ENCODE results near the gene ZNF146. TPM values are rescaled to one million over a fixed set of nuclear protein-coding genes. Genes with fewer than 3 reads are reported as not detected.
A peak's percentile ranks its signal among the peaks of the same experiment; 100 is the strongest.

Gene ZNF146
- total RNA-seq, 6 experiments from 2014 or later: 16.2 to 33.0 (median 27.0) TPM

GRCh38 chr19:36254848-36255247 is 39.9 kb downstream of the ZNF146 start:
- Histone ChIP-seq H3K4me1 (no peaks in the 10 kb centered on the region), H3K4me3 (no peak overlapping the region), H3K36me3 (no peaks in the 10 kb centered on the region), H3K9me3 (no peaks in the 10 kb centered on the region), H3K27me3 (no peaks in the 10 kb centered on the region), H3K27ac (no peak overlapping the region)
- intact Hi-C loops (cut with DNase I): no loop called here
- TF ChIP-seq CTCF (IDR thresholded peaks at IDR 0.05) (no peak), POLR2A (IDR thresholded peaks at IDR 0.05) (no peak)
- 81% methylated on average over 7 of the region's 11 CpGs for WGBS (ENCODE audit: insufficient coverage, low coverage, low lambda C conversion rate, missing lambda C conversion rate)
- ATAC-seq (no peak), DNase-seq (no peak)

GRCh38 chr19:36255316-36255715 is 40.4 kb downstream of the ZNF146 start:
- intact Hi-C loops (cut with DNase I): no loop called here
- ATAC-seq (no peak), DNase-seq (no peak)
- no peaks in the 10 kb centered on the region for H3K36me3 ChIP-seq
- H3K27ac ChIP-seq: no peak overlapping the region
- no peaks in the 10 kb centered on the region for H3K27me3 ChIP-seq
- no peaks in the 10 kb centered on the region for H3K9me3 ChIP-seq
- no peak overlapping the region for H3K4me3 ChIP-seq
- 90% methylated on average over 14 of the region's 28 CpGs for WGBS (ENCODE audit: insufficient coverage, low coverage, low lambda C conversion rate, missing lambda C conversion rate)
- H3K4me1 ChIP-seq: no peaks in the 10 kb centered on the region
- TF ChIP-seq POLR2A (IDR thresholded peaks at IDR 0.05) (no peak), CTCF (IDR thresholded peaks at IDR 0.05) (no peak)

GRCh38 chr19:36256064-36256463 is 41.2 kb downstream of the ZNF146 start:
- no peak for DNase-seq
- 100% methylated on average over 2 of the region's 15 CpGs for WGBS (ENCODE audit: insufficient coverage, low coverage, low lambda C conversion rate, missing lambda C conversion rate)
- H3K36me3 ChIP-seq: no peaks in the 10 kb centered on the region
- no peak overlapping the region for H3K27ac ChIP-seq
- H3K4me3 ChIP-seq: no peak overlapping the region
- H3K27me3 ChIP-seq: no peaks in the 10 kb centered on the region
- no peaks in the 10 kb centered on the region for H3K4me1 ChIP-seq
- H3K9me3 ChIP-seq: no peaks in the 10 kb centered on the region
- intact Hi-C loops (cut with DNase I): no loop called here
- TF ChIP-seq POLR2A (IDR thresholded peaks at IDR 0.05): no peak
- TF ChIP-seq CTCF (IDR thresholded peaks at IDR 0.05): no peak
- ATAC-seq: no peak

GRCh38 chr19:36256853-36257519 is 42.1 kb downstream of the ZNF146 start:
- intact Hi-C loops (cut with DNase I): no loop called here
- H3K27ac ChIP-seq: peak overlapping the region in 1 of 3 donors; percentile 29
- H3K9me3 ChIP-seq: no peaks in the 10 kb centered on the region
- no peak for ATAC-seq
- WGBS (ENCODE audit: insufficient coverage, low coverage, low lambda C conversion rate, missing lambda C conversion rate): 20% methylated on average over 2 of the region's 42 CpGs
- no peaks in the 10 kb centered on the region for H3K4me1 ChIP-seq
- peak overlapping the region in 2 of 3 donors; percentile 27 to 42 for H3K4me3 ChIP-seq
- H3K36me3 ChIP-seq: no peaks in the 10 kb centered on the region
- no peak for DNase-seq
- no peaks in the 10 kb centered on the region for H3K27me3 ChIP-seq
- no peak for TF ChIP-seq POLR2A (IDR thresholded peaks at IDR 0.05)
- TF ChIP-seq CTCF (IDR thresholded peaks at IDR 0.05): no peak

All from right lobe of liver (tissue), 6 donors.